K562 (cell line): ENCODE measurements around the gene ADGRB3. TPM values are rescaled to one million over a fixed set of nuclear protein-coding genes. Genes with fewer than 3 reads are reported as not detected.

Source experiments
- ATF4 ChIP-seq: fragments of 450-650 bp; formaldehyde crosslinking; IDR thresholded peaks from 2 replicates; pipeline ENCODE4 v1.4.0; 2022; ENCODE audit warnings: mild to moderate bottlenecking, moderate library complexity
- ATF7 ChIP-seq: fragments of 450-650 bp; IDR thresholded peaks from 2 replicates; pipeline ENCODE4 v1.7.1; 2014; ENCODE audit warnings: mild to moderate bottlenecking, moderate library complexity
- CUX1 ChIP-seq: fragments of 200-800 bp; sonication (Bioruptor generic); IDR thresholded peaks from 2 replicates; pipeline ENCODE4 v1.6.1; 2016; ENCODE audit warnings: missing genetic modification characterization, missing compliant biosample characterization
- CXXC5 ChIP-seq: fragments of 250-450 bp; sonication (Bioruptor Pico); IDR thresholded peaks from 2 replicates; pipeline ENCODE4 v1.8.0; 2022; ENCODE audit warnings: inconsistent platforms, mild to moderate bottlenecking, moderate library complexity
- DPF2 ChIP-seq: fragments of 450-650 bp; IDR thresholded peaks from 2 replicates; pipeline ENCODE4 v1.6.1; 2016
- ETV1 ChIP-seq: fragments of 450-650 bp; conservative IDR thresholded peaks from 2 replicates; pipeline ENCODE4 v1.6.1; 2016; ENCODE audit warnings: missing genetic modification characterization, control low read depth, low read depth, missing compliant biosample characterization
- FOSL1 ChIP-seq: fragments of 200-800 bp; sonication (Bioruptor generic); conservative IDR thresholded peaks from 2 replicates; pipeline ENCODE4 v1.6.1; 2016; ENCODE audit warnings: missing genetic modification characterization, missing compliant biosample characterization
- GMEB1 ChIP-seq: fragments of 250-450 bp; sonication (Bioruptor Pico); IDR thresholded peaks from 2 replicates; pipeline ENCODE4 v1.4.0; 2020; ENCODE audit warnings: mild to moderate bottlenecking
- JUND ChIP-seq, 2 experiments: IDR thresholded peaks; 2 replicates in 1 of 2; 3 replicates in 1 of 2; pipeline ENCODE4 v1.6.1; 2011; ENCODE audit warnings: borderline replicate concordance in 2 of 2, low read depth in 2 of 2, low read length in 2 of 2, improper control_type of control experiment in 1 of 2, missing biosample characterization in 1 of 2, missing genetic modification characterization in 1 of 2, missing genetic modification reagents in 1 of 2
- MED1 ChIP-seq: sonication (generic); formaldehyde crosslinking; IDR thresholded peaks from 2 replicates; pipeline ENCODE4 v1.8.1; 2023; ENCODE audit warnings: missing genetic modification reagents, borderline replicate concordance
- NCOA2 ChIP-seq, 2 experiments: fragments of 450-650 bp; IDR thresholded peaks; 2 replicates each; pipeline ENCODE4 v1.6.1; 2018; ENCODE audit warnings: mild to moderate bottlenecking in 2 of 2, moderate library complexity in 1 of 2; ENCODE audit not compliant: partially characterized antibody in 2 of 2
- NFE2L1 ChIP-seq: fragments of 450-650 bp; IDR thresholded peaks from 2 replicates; pipeline ENCODE4 v1.6.1; 2016; ENCODE audit warnings: missing genetic modification characterization, low read depth, mild to moderate bottlenecking, missing compliant biosample characterization, moderate library complexity, borderline replicate concordance
- TAF1 ChIP-seq: IDR thresholded peaks from 2 replicates; pipeline ENCODE4 v1.6.1; 2011; ENCODE audit warnings: mild to moderate bottlenecking, low read length, moderate library complexity; ENCODE audit not compliant: insufficient read depth, control insufficient read depth, severe bottlenecking; ENCODE audit errors: extremely low read depth
- ZBTB34 ChIP-seq: fragments of 250-450 bp; sonication (Bioruptor Pico); IDR thresholded peaks from 2 replicates; pipeline ENCODE4 v1.8.0; 2021; ENCODE audit warnings: mild to moderate bottlenecking, moderate library complexity
- ZNF140 ChIP-seq: fragments of 250-450 bp; sonication (Bioruptor Pico); IDR thresholded peaks from 2 replicates; pipeline ENCODE4 v1.8.0; 2021; ENCODE audit warnings: moderate library complexity, mild to moderate bottlenecking, inconsistent platforms
- ZNF175 ChIP-seq: fragments of 200-800 bp; sonication (Bioruptor generic); IDR thresholded peaks from 2 replicates; pipeline ENCODE4 v1.6.1; 2016; ENCODE audit warnings: low read depth, mild to moderate bottlenecking, missing genetic modification characterization, missing compliant biosample characterization
- ZNF197 ChIP-seq: fragments of 200-800 bp; sonication (Bioruptor generic); IDR thresholded peaks from 2 replicates; pipeline ENCODE4 v1.6.1; 2016; ENCODE audit warnings: low read depth, missing genetic modification characterization, missing compliant biosample characterization
- polyA plus RNA-seq, 8 experiments: library from polyadenylated mRNA; depleted of rRNA in 4 of 8; stranded (reverse) in 5 of 8; unstranded in 3 of 8; fragments of >200 nt; fragmentation: Nextera tagmentation in 2 of 8; fragmentation: Illumina TruSeq in 1 of 8; extraction: Ambion mirVana in 2 of 8; extraction: Trizol in 1 of 8; gene quantifications; 2 replicates each; pipeline versions ENCODE4 v1.2.1 to v1.2.3, GENCODE V29; 2011 to 2014; ENCODE audit warnings: inconsistent platforms in 1 of 8, missing spikeins in 1 of 8
- total RNA-seq, 7 experiments: library from RNA; depleted of rRNA in 6 of 7; stranded (reverse); fragments of >200 nt in 6 of 7; fragmentation: Illumina TruSeq in 2 of 7; extraction: Trizol in 2 of 7; gene quantifications; 2 replicates each; pipeline versions ENCODE4 v1.2.1 to v1.2.3, GENCODE V29; 2011 to 2021; ENCODE audit warnings: low replicate concordance in 1 of 7

Gene ADGRB3
- total and polyA plus RNA-seq, 9 of the 15 experiments (the other 6 are each of a cell fraction or from before 2014, with no cell fraction given), result 0.90 to 7.8 (median 2.4) TPM

GRCh38 chr6:68740828-68741500 is 105.9 kb downstream of the ADGRB3 start (continued):
- TF ChIP-seq CUX1 (CRISPR knock-in tag) (peak; percentile 90; the same call in 1 of the 2 replicates), ETV1 (tag) (peak; percentile 82), CXXC5 (CRISPR knock-in tag) (peak; percentile 75), NCOA2 (IDR thresholded peaks at IDR 0.05; ENCODE audit: partially characterized antibody in 2 of 2) (peak in 1 of 2 experiments; percentile 41), ZBTB34 (peak; percentile 78; the same call in 1 of the 2 replicates), FOSL1 (tag) (0 out of 2 replicates have a peak, but pooled peaks have one; percentile 10), MED1 (CRISPR knock-in tag) (no peak), TAF1 (no peak), ATF4 (CRISPR knock-in tag) (0 out of 2 replicates have a peak, but pooled peaks have one; percentile 39), DPF2 (peak; percentile 85), ZNF197 (peak; percentile 62; the same call in 1 of the 2 replicates), NFE2L1 (peak; percentile 75), JUND (IDR thresholded peaks at IDR 0.05; ENCODE audit: borderline replicate concordance, low read depth, low read length) (0 out of 2 replicates have a peak, but pooled peaks have one; percentile 42), JUND (tag; IDR thresholded peaks at IDR 0.05; ENCODE audit: borderline replicate concordance, low read depth, low read length) (peak; percentile 29; the same call in 2 of the 3 replicates), ATF7 (peak; percentile 48), ZNF175 (CRISPR knock-in tag) (peak; percentile 92), GMEB1 (CRISPR knock-in tag) (peak; percentile 60), ZNF140 (CRISPR knock-in tag) (peak; percentile 72; the same call in 1 of the 2 replicates)
